T-helper 2 cell treated with Interferon-gamma antibody and Interleukin-4, amounts not matched to agents 5 μg/mL and 100 μg/mL, for 36 hours (primary cell): Measurements from ENCODE around the gene ZNF79.
A peak's percentile ranks its signal among the peaks of the same experiment; 100 is the strongest.

Experiments
- DNase-seq: peaks from one replicate; pipeline ENCODE4 v3.0.0; 2021; ENCODE audit warnings: low spot score
- H3K27ac Mint-ChIP-seq: one replicate; pipeline ENCODE4 v1.8.0; 2021; ENCODE audit warnings: mild to moderate bottlenecking, mixed read lengths
- H3K27me3 Mint-ChIP-seq: one replicate; pipeline ENCODE4 v1.8.0; 2021; ENCODE audit warnings: low read depth, mixed read lengths
- H3K36me3 Mint-ChIP-seq: one replicate; pipeline ENCODE4 v1.8.0; 2021; ENCODE audit warnings: low read depth, mixed read lengths
- H3K4me1 Mint-ChIP-seq: one replicate; pipeline ENCODE4 v1.8.0; 2021; ENCODE audit warnings: low read depth, mixed read lengths
- H3K4me3 Mint-ChIP-seq: one replicate; pipeline ENCODE4 v1.8.0; 2022; ENCODE audit warnings: mild to moderate bottlenecking, moderate library complexity, mixed read lengths
- H3K9me3 Mint-ChIP-seq: one replicate; pipeline ENCODE4 v1.8.0; 2021; ENCODE audit warnings: mixed read lengths

ZNF79 gene

DNA sequence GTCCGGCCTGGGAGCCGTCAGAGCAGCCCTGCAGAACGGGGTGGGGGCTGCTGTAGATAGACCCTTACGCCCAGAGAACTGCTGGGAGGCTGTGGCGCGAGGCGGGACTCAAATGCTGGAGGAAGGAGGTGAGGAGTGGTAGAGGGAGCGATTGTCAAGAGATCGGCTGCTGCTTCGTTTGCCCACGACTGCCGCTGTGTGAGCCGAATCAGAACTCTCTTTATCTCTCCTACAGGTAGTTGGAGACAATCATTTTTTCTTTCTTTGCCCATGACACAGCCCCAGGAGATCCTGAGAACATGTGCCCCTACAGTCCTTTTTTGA, 456 bp downstream of the ZNF79 start:
- H3K27ac Mint-ChIP-seq, result peak overlapping the region; percentile 93
- H3K9me3 Mint-ChIP-seq, result no peaks in the 10 kb centered on the region
- peaks cover 31% of the 10 kb centered on the region for H3K4me1 Mint-ChIP-seq
- peaks cover 15% of the 10 kb centered on the region for H3K36me3 Mint-ChIP-seq
- no peaks in the 10 kb centered on the region for H3K27me3 Mint-ChIP-seq
- peak overlapping the region; percentile 97 for H3K4me3 Mint-ChIP-seq
- no peak for DNase-seq

DNA sequence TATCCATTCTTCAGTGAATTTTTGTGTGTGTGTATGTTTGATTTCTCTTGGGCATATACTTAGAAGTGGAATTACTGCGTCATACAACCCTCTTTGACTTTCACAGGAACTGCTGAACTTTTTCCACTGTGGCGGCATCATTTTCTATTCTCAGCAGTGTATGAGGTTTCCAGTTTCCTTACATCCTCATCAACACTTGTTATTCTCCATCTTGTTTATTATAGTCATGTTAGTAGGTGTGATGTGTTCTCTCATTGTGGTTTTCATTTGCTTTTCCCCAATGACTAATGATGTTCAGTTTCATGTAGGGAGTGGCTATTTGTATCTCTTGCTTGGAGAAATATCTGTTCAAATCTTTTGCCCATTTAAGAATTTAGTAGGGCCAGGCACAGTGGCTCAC, 2.6 kb downstream of the ZNF79 start:
- no peaks in the 10 kb centered on the region for H3K9me3 Mint-ChIP-seq
- peak overlapping the region; percentile 93 for H3K27ac Mint-ChIP-seq
- DNase-seq, result peak; percentile 73
- peak overlapping the region; percentile 44 for H3K4me3 Mint-ChIP-seq
- peaks cover 31% of the 10 kb centered on the region for H3K4me1 Mint-ChIP-seq
- H3K27me3 Mint-ChIP-seq, result no peaks in the 10 kb centered on the region
- peaks cover 27% of the 10 kb centered on the region for H3K36me3 Mint-ChIP-seq

DNA sequence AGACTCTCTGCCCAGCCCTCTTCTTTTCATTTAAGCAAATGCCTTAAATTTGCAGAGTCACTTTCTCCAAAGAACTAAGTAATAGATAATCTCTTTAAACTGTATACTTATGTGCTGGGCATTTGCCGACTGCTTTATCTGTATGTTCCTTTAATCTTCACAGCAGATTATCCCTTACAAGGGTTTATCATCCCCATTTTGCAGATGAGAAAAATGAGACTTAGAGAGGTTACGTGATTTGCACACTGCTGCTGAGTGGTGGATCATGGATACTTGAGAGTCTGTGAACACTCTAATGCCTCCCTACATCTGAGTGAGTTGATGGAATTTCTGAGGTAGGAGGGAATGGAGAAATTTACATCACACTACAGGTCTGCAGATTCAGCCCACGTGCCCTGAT, 4.2 kb downstream of the ZNF79 start:
- H3K4me1 Mint-ChIP-seq, result peaks cover 20% of the 10 kb centered on the region
- H3K4me3 Mint-ChIP-seq, result no peak overlapping the region
- no peaks in the 10 kb centered on the region for H3K27me3 Mint-ChIP-seq
- peaks cover 35% of the 10 kb centered on the region for H3K36me3 Mint-ChIP-seq
- H3K27ac Mint-ChIP-seq, result no peak overlapping the region
- no peaks in the 10 kb centered on the region for H3K9me3 Mint-ChIP-seq
- DNase-seq, result no peak

DNA sequence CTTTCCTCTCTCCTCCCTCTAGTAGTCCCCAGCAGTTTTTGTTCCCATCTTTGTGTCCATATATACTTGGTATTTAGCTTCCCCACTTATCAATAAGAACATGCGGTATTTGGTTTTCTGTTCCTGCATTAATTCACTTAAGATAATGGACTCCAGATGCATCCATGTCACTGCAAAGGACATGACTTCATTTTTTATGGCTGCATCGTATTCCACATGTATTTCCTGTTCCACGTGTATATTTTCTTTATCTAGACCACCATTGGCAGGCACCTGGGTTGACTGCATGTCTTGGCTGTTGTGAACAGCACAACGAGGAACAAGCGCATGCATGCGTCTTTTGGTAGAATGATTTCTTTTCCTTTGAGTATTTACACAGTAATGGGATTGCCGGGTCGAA, 6.2 kb downstream of the ZNF79 start:
- peaks cover 13% of the 10 kb centered on the region for H3K4me1 Mint-ChIP-seq
- no peak overlapping the region for H3K27ac Mint-ChIP-seq
- H3K36me3 Mint-ChIP-seq, result peaks cover 48% of the 10 kb centered on the region
- no peaks in the 10 kb centered on the region for H3K9me3 Mint-ChIP-seq
- H3K27me3 Mint-ChIP-seq, result no peaks in the 10 kb centered on the region
- no peak for DNase-seq
- H3K4me3 Mint-ChIP-seq, result no peak overlapping the region

DNA sequence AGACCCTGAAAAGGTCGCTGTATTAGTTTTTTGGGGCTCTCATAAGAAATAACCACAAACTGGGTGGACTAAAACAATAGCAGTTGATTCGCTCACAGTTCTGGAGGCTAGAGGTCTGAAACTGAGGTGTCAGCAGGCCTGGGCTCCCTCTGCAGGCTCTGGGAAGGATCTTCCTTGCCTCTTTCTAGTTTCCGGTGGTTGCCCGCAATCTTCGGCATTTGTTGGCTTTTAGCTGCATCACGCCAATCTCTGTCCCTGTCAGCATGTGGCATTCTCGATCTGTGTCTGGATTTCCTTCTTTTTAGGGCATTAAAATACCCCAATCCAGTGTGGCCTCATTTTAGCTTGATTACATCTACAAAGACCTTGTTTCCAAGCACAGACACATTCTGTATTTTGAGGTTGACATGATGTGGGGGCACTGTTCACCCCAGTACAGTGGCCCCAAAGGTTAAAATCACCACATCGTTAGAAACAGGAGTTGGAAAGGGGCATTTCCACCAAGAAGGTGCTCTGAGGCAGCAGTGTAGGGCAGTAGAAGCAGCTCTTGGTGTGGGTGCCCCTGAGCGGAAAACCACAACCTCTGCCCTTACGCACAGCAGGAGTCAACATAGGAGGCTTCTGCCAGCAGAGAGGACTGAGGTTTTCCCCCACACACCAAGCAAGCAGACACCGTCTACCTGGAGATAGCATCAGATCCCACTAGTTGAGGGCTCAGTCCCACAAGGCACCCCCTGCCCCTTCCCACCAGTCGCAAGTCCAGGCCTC, 13.5 kb downstream of the ZNF79 start:
- DNase-seq, result no peak

DNA sequence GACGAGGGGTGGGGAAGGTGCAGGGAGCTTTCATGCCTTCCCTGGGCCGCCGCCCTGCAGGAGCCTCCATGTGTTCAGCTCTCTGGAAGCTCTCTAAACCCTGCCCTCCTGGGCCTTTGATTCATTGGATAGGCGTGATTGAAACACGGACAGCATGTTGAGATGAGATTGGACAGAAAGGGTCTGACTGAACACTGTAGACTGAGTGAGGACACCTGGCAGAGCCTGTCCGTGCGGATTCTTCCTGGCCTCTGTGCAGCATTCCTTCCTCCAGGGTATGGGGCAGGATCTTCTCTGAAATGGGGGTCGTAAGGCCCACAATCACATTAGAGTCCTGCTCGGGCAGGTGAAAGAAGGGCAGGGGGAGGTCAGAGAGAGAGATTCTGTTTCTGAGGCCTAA, 14.2 kb downstream of the ZNF79 start:
- Mint-ChIP-seq H3K27me3 (no peaks in the 10 kb centered on the region), H3K4me3 (no peak overlapping the region), H3K36me3 (peaks cover 73% of the 10 kb centered on the region), H3K4me1 (peaks cover 2% of the 10 kb centered on the region), H3K9me3 (no peaks in the 10 kb centered on the region), H3K27ac (no peak overlapping the region)
- no peak for DNase-seq

More for the DNA sequence above, 13.5 kb downstream of the ZNF79 start:
- H3K9me3 Mint-ChIP-seq, result no peaks in the 10 kb centered on the region
- H3K4me3 Mint-ChIP-seq, result no peak overlapping the region
- peaks cover 2% of the 10 kb centered on the region for H3K4me1 Mint-ChIP-seq
- no peaks in the 10 kb centered on the region for H3K27me3 Mint-ChIP-seq
- no peak overlapping the region for H3K27ac Mint-ChIP-seq
- peaks cover 72% of the 10 kb centered on the region for H3K36me3 Mint-ChIP-seq

DNA sequence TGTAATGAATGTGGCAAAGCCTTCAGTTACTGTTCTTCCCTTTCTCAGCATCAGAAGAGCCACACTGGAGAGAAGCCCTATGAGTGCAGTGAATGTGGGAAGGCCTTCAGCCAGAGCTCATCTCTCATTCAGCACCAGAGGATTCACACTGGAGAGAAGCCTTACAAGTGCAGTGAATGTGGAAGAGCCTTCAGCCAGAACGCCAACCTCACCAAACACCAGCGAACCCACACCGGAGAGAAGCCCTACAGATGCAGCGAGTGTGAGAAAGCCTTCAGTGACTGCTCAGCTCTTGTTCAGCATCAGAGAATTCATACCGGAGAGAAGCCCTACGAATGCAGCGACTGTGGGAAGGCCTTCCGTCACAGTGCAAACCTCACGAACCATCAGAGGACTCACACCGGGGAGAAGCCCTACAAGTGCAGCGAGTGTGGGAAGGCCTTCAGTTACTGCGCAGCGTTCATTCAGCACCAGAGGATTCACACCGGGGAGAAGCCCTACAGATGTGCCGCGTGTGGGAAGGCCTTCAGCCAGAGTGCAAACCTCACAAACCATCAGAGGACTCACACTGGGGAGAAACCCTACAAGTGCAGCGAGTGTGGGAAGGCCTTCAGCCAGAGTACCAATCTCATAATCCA, 20.2 kb downstream of the ZNF79 start:
- Mint-ChIP-seq H3K27ac (no peak overlapping the region), H3K4me1 (peaks cover 21% of the 10 kb centered on the region), H3K27me3 (no peaks in the 10 kb centered on the region), H3K9me3 (peaks cover 16% of the 10 kb centered on the region), H3K36me3 (peaks cover 94% of the 10 kb centered on the region), H3K4me3 (no peak overlapping the region)
- no peak for DNase-seq

DNA sequence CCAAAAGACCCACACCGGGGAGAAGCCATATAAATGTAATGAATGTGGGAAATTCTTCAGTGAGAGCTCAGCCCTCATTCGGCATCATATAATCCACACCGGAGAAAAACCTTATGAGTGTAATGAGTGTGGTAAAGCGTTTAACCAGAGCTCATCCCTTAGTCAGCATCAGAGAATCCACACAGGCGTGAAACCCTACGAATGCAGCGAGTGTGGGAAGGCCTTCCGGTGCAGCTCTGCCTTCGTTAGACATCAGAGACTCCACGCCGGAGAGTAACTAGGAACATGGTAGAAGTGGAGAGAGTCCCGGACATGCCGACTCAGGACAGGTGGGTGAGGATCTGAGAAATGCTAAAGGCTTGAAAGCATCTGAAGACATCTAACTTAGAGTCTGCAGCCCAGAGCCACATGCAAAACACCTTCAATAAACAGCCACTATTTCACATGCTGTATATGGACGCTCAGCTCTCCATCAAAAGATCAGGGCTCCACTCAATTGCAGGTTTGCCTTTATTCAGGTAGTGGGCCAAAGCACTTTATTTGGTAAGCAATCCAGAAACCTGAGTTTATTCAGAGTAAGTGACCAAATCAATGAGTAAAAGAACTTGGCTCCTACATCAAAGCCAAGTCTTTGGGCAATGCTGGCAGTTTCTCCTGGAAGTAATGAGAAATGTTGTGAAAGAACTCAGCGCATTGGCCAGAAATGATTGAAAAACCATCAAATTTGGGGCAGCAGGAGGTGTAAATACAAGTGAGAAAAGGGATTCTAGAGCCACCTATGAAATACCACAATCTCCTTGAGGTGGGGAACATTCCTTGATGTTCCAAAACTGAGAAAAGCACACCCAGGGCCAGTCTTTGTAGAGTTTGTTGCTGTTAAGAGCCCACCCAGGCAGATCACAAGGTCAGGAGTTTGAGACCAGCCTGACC, 21.0 kb downstream of the ZNF79 start:
- DNase-seq, result no peak
- H3K27ac Mint-ChIP-seq, result no peak overlapping the region
- H3K4me1 Mint-ChIP-seq, result peaks cover 27% of the 10 kb centered on the region
- H3K36me3 Mint-ChIP-seq, result peaks cover 95% of the 10 kb centered on the region
- no peak overlapping the region for H3K4me3 Mint-ChIP-seq
- no peaks in the 10 kb centered on the region for H3K27me3 Mint-ChIP-seq
- H3K9me3 Mint-ChIP-seq, result peaks cover 16% of the 10 kb centered on the region

DNA sequence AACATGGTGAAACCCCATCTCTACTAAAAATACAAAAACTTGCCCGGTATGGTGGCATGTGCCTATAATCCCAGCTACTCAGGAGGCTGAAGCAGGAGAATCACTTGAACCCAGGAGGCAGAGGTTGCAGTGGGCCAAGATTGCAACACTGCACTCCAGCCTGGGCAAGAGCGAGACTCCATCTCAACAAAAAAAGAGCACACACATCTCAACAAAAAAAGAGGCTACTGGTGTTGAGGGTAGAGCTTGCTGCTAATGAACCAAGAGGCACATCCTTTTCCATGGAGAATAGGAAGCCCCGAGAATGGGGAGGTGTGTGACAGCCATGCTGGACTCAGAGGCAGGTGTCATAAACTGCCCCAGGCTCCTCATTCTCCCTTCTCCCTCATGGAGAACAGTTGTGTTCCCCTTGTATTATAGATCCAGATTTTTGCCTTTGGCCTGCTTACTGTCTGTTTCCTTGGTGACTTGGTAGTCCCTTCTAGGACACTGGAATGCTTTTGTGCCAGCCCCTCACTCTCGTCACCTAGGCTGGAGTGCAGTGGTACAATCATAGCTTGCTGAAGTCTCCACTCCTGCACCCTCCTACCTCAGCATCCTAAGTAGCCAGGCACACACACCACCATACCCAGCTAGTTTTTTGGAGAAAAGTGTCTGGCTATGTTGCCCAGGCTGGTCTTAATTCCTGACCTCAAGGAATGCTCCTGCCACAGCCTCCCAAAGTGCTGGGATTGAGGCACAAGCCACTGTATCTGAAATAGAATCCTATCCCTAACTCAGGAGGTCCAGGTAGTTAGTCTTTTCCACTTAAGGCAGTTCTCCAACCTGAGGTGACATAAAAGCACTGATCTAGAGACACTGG, 21.9 kb downstream of the ZNF79 start:
- DNase-seq, result no peak
- H3K9me3 Mint-ChIP-seq, result peaks cover 16% of the 10 kb centered on the region
- no peaks in the 10 kb centered on the region for H3K27me3 Mint-ChIP-seq
- H3K27ac Mint-ChIP-seq, result peak overlapping the region; percentile 10
- peaks cover 91% of the 10 kb centered on the region for H3K36me3 Mint-ChIP-seq
- peaks cover 28% of the 10 kb centered on the region for H3K4me1 Mint-ChIP-seq
- no peak overlapping the region for H3K4me3 Mint-ChIP-seq

DNA sequence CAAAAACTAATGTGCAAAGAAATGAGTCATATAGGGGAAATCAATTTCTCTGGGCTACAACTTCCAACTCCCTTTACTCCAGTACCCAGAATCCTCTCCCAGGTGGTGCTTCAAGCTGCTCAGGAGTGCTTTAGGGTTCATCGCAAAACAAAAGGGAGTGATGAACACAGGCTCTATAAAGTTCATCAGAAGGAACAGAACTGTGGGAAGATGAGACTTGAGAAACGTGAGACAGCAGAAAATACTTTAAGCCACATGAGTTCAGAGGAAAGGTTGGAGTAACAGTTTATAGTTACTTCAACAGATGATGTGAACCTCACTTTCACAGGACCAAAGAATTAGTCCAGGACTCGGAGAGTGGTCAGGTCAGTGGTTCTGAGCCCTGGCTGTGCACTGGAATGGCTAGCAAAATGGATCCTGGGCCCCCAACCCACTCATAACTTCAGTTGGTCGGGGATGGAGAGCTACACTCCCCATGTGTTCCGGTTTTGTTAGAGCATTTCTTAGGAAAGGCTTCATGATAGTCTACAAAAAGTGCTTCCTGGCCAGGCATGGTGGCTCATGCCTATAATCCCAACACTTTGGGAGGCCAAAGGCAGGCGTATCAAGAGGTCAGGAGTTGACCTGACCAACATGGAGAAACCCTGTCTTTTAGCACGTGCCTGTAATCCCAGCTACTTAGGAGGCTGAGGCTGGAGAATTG, 22.7 kb downstream of the ZNF79 start:
- Mint-ChIP-seq H3K27me3 (no peaks in the 10 kb centered on the region), H3K4me3 (peak overlapping the region; percentile 12), H3K36me3 (peaks cover 87% of the 10 kb centered on the region), H3K4me1 (peaks cover 28% of the 10 kb centered on the region), H3K27ac (peak overlapping the region; percentile 10), H3K9me3 (peaks cover 16% of the 10 kb centered on the region)
- no peak for DNase-seq

DNA sequence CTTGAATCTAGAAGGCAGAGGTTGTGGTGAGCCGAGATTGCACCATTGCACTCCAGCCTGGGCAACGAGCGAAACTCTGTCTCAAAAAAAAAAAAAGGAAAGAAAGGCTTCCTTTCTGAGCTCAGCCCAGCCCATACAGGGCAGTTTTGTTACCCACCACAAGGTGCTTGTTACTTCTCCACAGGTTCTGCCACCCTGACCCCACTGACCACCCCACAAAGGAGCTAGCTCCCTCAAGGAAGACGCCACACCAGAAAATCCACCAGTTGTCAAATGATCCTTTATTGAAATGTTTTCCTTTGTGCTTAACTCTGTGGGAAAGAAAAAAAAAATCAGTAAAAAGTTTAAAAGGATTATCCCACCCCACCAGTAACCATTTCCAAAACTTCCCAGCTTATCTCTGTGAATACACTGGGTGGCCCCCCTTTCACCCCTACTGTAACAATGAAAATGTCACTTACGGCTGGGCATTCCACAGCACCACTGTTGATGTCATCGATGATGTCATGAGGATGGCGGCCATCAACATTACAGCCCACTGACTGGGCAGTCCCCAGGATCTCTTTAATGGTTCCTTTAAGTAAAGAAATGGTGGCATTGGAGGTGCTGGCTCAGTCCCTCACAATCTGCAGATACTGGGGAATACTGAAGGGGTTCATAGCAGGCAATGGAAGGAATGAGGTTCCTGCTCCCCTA, 23.4 kb downstream of the ZNF79 start:
- H3K27ac Mint-ChIP-seq, result peak overlapping the region; percentile 60
- H3K4me3 Mint-ChIP-seq, result no peak overlapping the region
- H3K36me3 Mint-ChIP-seq, result peaks cover 80% of the 10 kb centered on the region
- H3K27me3 Mint-ChIP-seq, result no peaks in the 10 kb centered on the region
- DNase-seq, result no peak
- H3K4me1 Mint-ChIP-seq, result peaks cover 31% of the 10 kb centered on the region
- peaks cover 16% of the 10 kb centered on the region for H3K9me3 Mint-ChIP-seq

DNA sequence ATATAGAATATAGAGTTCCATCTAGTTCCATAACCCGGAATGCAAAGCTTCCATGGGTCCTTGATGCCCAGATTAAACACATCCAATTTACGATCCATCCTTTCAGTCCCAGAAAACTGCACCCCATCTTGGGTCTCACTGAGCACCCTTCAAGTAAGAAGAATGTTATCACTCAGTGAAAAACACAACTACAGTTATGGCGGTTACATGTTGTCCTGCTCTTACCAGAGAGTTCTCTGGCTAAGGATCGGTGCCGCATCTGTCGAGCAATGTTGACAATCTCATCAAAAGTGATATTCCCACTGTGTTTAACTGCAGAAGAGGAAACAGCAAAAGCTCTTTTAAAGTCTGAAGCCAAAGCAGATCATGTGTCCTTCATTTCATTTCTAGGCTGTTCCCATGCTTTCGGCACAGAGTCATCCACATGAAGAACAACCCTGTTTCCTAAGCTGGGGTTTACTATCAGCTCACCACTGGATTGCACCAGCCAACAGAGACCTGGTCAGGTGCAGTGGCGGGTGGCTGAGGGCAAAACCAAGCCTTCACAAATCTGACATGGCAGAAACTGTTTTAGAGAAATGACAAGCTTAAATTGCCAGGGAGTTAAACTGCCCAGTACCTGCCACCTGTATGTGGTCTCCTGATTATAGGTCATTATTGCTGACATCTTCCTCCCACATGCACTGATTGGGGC, 24.1 kb downstream of the ZNF79 start:
- no peak for DNase-seq
- H3K4me3 Mint-ChIP-seq, result peak overlapping the region; percentile 93
- H3K27me3 Mint-ChIP-seq, result no peaks in the 10 kb centered on the region
- H3K4me1 Mint-ChIP-seq, result peaks cover 31% of the 10 kb centered on the region
- H3K27ac Mint-ChIP-seq, result peak overlapping the region; percentile 45
- H3K9me3 Mint-ChIP-seq, result peaks cover 16% of the 10 kb centered on the region
- peaks cover 75% of the 10 kb centered on the region for H3K36me3 Mint-ChIP-seq
